NCI-H2227 treated with DMSO at 0.1 percent for 48 hours (cell line): Measurements from ENCODE around the gene VWA5B1.

ENCODE experiments used
- DNase-seq: peaks from one replicate; lab custom pipeline; 2025; lab: John Stamatoyannopoulos, UW

Gene VWA5B1

DNA sequence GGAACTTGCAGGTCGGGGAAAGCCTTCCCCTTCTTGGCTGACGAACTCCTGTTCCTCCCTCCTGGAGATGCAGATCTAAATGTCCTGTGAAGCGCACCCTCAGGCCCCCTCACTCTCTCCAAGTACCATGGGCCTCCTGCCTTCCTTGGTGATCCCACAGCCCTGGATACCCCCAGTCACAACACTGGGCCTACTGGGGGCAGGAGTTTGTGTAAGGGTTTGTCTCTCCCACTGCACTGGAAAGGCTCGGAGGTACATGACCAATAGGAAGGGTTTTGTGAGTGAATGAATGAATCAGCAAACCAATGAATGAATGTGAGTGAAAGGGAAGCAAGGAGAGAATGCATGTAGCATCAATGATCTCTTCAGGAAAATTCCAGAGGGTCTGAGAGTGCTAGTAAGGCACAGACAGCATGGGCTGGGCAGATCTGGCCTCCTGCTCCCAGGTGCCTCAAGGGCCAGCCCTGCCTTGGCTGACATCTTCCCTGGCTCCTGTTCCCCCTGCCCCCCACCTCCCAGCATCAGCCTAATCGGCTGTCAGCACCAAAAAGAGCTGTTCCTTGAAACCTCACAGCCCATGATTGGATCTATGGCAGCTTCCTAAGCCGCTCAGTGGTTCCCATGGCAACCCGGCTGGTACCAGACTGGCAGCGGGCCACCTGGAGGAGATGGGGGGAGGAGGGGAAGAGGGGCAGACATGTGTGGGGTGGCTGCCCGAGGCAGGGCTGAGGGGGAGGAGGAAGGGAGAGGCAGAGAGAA, 95.8 kb downstream of the VWA5B1 start:
- DNase-seq = peak; percentile 57

DNA sequence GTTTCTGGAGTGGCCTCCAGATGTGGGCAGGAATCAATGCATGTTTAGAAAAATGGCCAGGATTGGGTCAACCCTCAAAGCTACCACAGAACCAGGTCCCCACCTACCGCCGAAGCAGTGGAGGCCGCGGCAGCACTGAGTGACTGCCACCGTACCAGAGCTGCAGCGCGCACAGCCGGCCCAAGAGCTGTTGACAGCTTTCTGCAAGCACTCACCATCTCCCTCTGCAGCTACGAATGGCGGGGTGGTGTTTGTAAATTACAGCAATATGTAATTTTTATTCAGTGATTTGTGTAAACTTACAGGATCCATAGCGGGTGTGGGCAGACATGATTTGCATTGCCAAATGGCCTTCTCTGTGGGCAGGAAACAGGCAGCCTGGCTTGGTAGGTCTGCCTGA, 98.9 kb downstream of the VWA5B1 start:
- DNase-seq = no peak

DNA sequence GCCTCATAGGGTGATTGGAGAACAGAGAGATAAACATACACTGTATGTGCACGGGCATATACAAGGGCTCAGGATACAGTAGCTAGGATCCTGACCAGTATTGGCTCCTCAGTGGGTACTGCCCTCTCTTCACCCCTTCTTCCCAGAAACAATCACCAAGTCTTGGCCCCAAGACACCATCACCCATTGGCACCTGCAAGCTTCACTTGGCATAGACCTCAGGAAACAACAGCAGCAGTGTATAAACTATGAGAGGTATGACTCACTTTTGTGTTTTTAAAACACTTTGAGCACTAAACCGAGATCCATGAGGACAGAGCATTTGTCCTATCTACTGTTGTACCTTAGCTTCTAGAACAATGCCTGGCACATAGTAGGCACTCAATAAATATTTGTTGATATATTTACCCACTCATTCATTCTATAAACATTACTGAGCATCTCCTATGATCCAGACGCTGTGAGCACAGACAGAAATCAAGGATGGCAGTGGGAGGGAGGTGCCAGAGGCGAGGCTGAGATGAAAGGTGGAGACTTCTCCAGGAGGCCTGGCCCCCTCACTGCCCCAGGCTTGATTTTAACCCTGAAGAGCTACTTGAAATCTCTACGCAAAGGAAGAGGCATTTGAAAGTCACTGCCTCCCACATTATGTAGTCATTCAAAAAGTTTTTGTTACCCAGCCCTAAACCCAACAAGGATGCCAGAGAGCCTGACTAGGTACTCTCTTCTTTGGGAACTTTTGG, 100.1 kb downstream of the VWA5B1 start:
- DNase-seq = no peak

DNA sequence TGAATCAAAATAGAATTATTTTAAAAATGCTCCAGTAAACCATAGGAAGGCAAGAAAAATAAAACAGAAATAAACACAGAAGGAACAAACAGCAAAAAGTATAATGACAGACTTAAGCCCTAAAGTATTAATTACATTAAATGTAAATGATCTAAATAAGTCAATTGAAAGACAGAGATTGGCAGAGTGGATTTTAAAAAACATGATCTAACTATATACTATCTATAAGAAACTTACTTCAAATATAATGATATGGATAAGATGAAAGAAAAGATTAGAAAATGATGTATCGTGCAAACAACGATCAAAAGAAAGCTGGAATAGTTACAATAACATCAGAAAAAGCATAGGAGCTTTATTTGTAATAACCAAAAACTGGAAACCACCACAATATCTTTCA, 104.6 kb downstream of the VWA5B1 start:
- DNase-seq = no peak

DNA sequence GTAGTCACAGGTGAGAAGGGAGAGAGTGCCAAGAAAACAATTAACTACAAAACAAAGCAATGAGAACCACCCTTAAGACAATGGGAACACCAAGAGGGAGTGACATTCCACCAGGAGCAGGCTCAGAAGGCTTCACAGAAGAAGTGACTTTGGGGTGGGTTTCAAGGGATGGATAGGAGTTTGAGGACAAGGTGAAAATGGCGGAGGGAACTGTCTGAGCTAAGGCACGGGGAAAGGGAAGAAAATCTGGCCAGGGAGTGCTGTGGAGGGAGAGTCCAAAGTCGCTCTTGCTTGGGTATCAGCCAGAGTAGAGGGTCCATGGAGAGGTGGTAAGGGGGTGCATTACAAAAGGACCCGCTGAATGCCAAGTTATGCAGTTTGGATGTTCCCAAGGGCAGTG, 108.1 kb downstream of the VWA5B1 start:
- no peak for DNase-seq

DNA sequence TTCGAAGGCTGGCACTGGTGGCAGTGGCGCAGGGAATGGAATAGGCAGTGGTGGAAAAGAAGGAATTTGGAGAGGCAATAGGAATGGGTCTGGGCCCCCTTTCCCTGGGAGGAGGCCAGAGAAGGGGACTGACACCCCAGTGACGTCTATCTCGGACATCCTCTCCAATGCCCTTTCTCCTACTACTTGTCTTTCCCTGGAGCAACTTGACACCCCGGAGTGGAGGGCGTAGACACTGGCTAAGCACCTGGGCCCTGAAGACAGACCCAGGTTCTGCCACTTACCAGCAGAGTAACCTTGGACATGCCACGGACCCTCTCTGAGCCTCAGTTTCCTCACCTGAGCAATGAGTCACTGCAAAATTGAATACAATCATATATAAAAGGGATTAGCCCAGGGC, 108.5 kb downstream of the VWA5B1 start:
- DNase-seq = no peak

DNA sequence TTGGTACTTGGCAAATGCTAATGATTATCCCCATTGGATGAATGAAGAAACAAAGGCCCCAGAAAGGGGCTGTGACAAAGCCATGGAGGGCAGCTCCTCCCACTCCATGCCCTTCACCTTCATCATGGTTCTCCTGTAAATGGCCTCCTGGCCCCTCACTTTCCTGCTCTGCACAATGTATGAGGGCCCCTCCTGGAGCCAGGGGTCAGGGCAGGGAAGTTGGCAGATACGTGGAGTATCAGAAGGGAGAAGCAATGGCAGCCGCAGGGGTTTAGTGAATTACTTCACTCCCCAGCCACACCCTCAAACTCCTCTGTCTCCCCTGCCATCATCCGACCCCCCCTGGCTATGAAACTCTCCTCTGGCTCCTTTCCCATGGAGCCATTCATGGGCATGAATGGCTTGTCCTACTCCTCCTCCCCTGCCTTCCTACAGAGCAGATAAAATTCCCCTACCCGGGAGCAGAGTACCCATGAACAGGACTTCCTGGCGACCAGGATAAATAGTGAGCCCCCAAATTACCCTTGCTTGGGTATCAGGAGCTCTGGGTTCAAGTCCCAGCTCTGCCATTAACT, 109.0 kb downstream of the VWA5B1 start:
- no peak for DNase-seq

DNA sequence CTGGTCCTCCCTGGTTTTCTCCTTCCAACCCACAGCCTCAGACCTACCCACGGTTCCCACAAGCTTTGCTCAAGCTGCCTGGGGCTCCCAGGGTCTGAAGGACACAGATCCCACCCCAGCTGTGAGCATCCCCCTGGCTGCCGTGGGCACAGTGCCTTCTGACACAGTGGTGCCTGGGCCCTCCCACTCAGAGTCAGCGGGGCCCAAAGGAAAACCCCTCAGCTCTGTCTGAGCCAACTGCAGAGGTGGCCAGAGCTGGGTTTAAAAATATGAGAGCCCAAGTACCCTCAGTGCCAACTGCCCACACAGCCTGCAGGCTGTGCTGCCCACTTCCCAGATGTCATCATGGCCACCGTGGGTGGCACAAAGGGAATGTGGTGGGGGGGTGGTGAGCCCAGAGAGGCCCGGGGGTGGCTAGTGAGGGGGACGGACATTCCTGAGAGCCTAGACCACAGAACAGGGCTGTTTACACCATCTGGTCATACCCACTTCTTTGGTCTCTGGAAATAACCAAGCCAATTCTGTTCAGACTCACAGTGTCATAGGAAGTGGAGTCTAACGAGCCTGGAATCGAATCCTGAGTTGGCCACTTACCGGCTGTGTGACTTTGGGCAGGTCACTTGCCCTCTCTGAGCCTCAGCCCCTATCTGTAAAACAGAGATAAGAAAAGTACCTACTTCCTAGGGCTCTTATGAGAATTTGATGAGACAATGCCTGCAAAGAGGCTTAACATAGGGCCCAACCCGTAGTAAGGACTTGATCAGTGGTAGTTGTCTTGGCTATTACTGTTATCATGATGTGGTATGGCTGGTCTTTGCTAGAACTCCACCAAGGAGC, 109.9 kb downstream of the VWA5B1 start:
- no peak for DNase-seq

DNA sequence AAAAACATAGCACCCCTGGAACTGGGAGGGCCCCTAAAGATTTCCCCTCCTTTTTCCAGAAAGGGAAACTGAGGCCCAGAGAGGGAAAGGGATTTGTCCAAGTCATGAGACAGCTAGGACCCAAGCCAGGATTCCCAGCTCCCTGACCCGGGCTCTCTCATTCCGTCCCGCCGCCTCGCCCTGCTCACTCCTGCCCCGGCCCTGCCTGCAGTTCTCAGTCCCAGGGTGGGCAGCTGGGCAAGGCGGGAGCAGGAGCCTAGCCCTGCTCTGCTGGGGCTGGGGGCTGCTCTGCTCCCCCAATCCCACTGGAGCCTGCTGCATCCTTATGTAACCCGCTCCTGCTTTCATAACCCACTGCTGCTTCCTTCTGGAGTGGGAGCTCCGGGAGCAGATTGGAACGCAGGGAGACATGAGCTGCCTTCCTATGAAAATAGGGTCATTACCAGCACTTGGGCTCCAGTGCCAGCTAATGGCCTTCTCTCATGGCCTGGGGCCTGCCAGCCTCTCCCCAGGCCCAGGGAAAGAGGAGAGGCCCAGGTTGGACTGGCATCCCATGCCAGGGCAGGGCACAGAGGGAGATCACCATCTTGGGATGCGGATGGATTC, 110.8 kb downstream of the VWA5B1 start:
- DNase-seq = no peak

DNA sequence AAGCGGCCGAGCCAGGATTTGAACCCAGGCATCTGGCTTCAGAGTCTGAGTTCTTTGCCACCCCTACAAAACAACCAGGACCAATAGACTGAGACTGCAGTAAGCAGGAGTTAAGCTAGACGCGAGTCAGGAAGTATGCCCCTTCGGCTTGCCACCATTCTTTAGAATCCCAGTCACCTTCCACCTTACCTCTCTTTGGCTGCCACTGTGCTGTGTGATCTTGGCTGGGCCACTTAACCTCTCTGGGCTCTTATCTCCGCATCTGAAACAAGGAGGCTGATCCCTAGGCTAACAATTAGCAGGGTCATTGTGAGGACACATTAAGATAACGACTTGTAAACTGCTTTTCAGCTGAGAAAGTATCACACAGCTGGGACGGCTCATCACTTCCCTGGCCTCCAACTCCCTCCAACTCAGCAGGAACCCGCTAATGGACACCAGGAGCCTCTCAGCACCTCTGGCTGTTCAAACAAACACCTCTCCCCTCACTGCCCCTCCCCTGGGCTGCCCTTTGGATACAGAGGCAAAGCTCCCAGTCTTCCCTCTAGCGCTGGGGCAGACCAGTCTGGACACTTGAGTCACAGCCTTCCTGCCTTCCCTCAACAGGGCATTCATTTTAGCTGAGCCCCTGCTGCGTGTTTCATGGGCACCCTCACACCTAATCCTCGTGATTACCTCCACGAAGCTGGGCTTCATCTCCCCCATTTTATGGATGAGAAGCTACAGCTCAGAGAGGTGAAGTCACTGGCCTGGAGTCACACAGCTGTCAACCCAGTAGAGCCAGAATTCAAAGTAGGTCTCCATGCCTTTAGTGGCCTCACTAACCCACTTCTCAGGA, 112.1 kb downstream of the VWA5B1 start:
- DNase-seq = no peak

DNA sequence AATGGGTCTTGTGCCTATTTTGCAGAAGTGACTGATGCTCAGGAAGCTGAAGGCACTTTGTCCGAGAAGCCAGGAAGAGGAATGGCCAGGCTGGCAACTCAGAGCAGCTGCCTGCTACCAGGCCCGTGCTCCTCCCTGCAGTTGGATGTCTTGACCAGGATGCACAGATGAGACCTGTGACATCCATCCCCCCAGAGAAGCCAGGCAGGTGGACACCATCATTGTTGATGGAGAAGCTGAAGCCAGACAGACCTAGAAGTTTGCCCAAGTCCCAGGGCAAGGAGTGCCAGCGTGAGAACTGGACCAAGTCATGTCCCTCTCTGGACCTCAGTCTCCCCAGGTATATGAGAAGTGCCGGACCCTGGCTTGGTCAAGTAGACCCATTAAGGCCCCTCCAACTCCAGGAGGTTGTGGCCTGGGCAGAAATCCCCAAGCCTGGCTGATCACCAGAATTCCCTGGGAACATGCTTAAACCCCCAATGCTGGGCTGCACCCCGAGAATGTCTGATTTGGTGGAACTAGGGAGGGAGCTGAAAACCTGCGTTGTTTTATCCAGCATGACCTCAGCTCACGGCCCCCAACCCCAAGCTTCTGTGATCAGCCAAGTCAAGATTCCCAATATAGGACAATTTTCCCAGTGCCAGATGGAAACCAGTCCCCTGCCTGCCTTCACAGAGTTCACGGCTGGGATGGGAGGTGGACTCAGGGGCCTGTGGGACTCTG, 112.9 kb downstream of the VWA5B1 start:
- DNase-seq = no peak

DNA sequence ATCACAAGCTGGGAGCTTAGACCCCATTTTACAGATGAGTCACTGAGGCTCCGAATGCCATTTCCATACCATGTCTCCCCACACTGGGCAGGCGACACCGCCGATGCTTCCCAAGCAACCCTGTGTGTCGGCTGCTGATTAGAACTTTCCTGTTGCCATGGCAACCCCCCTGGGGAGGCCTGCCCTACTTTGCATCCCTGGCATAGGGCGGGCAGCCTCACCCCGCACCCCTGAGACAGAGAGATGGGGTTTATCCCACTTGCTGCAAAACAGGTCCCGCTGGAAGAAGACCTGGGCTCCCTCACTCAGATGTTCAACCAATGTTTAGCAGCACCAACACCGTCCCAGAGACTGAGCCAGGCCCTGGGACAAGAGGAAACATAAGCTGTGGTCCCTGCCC, 113.8 kb downstream of the VWA5B1 start:
- no peak for DNase-seq
